8988T (cell line): ENCODE measurements around the gene TSC1.
"Not testable (repeated sequence)": the region's sequence is repeated elsewhere in the genome, so short reads cannot be mapped to it uniquely, and the experiment has no call there.

Source experiments
- DNase-seq: peaks from one replicate; pipeline ENCODE4 v3.0.0; 2011

Gene TSC1

GRCh38 chr9:132975961-132976360 lies 31.5 kb upstream of the TSC1 start:
- no peak for DNase-seq

GRCh38 chr9:132973713-132974112 lies 29.3 kb upstream of the TSC1 start:
- no peak for DNase-seq

GRCh38 chr9:132973166-132973565 lies 28.8 kb upstream of the TSC1 start:
- DNase-seq: no peak

- no peak for DNase-seq
Observed at GRCh38 chr9:132970324-132971062, 26.1 kb upstream of the TSC1 start.

- DNase-seq: no peak
Observed at GRCh38 chr9:132969783-132970182, 25.4 kb upstream of the TSC1 start.

- not testable (repeated sequence) for DNase-seq
Observed at GRCh38 chr9:132967908-132968307, 23.5 kb upstream of the TSC1 start.

GRCh38 chr9:132965478-132965877 lies 21.1 kb upstream of the TSC1 start:
- DNase-seq: no peak

GRCh38 chr9:132961002-132961401 lies 16.6 kb upstream of the TSC1 start:
- no peak for DNase-seq

GRCh38 chr9:132957805-132958204 lies 13.4 kb upstream of the TSC1 start:
- DNase-seq: no peak

- DNase-seq: no peak
Observed at GRCh38 chr9:132955768-132956167, 11.4 kb upstream of the TSC1 start.

- DNase-seq: no peak
Observed at GRCh38 chr9:132955123-132955522, 10.7 kb upstream of the TSC1 start.

- DNase-seq: no peak
Observed at GRCh38 chr9:132949709-132950108, 5.3 kb upstream of the TSC1 start.

GRCh38 chr9:132948482-132949050 lies 4.2 kb upstream of the TSC1 start:
- no peak for DNase-seq

- no peak for DNase-seq
Observed at GRCh38 chr9:132947756-132948155, 3.3 kb upstream of the TSC1 start.

- peak; percentile 28 for DNase-seq
Observed at GRCh38 chr9:132946631-132947295, 2.3 kb upstream of the TSC1 start.

- no peak for DNase-seq
Observed at GRCh38 chr9:132946211-132946610, 1.8 kb upstream of the TSC1 start.

GRCh38 chr9:132945186-132946130 lies 1.0 kb upstream of the TSC1 start:
- no peak for DNase-seq

GRCh38 chr9:132943651-132944293 lies 644 bp downstream of the TSC1 start:
- DNase-seq: no peak

GRCh38 chr9:132942541-132943182 lies 1.8 kb downstream of the TSC1 start:
- DNase-seq: no peak

- no peak for DNase-seq
Observed at GRCh38 chr9:132939169-132939568, 5.2 kb downstream of the TSC1 start.

- DNase-seq: no peak
Observed at GRCh38 chr9:132937463-132937901, 6.9 kb downstream of the TSC1 start.

GRCh38 chr9:132935026-132935425 lies 9.4 kb downstream of the TSC1 start:
- DNase-seq: no peak
